ENCODE measurements around the gene HACE1. TPM values are rescaled to one million over a fixed set of nuclear protein-coding genes. Genes with fewer than 3 reads are reported as not detected.
"Not testable (repeated sequence)": the region's sequence is repeated elsewhere in the genome, so short reads cannot be mapped to it uniquely, and the experiment has no call there.

The HACE1 gene
- total RNA-seq, 1 donor, result 16.6 TPM

GRCh38 chr6:104766595-104766994 lies 93.1 kb downstream of the HACE1 start:
- no peaks in the 10 kb centered on the region for H3K36me3 ChIP-seq (ENCODE audit: insufficient read depth, low read length)
- H3K4me2 ChIP-seq (ENCODE audit: insufficient read depth, low read length), result no peak overlapping the region
- no peaks in the 10 kb centered on the region for H3K27me3 ChIP-seq (ENCODE audit: insufficient read depth, low read length)
- H3K4me1 ChIP-seq (ENCODE audit: insufficient read depth, low read length), result no peaks in the 10 kb centered on the region
- no peaks in the 10 kb centered on the region for H3K9me3 ChIP-seq (ENCODE audit: low read depth, low read length)
- H4K20me1 ChIP-seq (ENCODE audit: insufficient read depth, low read length), result no peaks in the 10 kb centered on the region
- TF ChIP-seq, protein P1, sequence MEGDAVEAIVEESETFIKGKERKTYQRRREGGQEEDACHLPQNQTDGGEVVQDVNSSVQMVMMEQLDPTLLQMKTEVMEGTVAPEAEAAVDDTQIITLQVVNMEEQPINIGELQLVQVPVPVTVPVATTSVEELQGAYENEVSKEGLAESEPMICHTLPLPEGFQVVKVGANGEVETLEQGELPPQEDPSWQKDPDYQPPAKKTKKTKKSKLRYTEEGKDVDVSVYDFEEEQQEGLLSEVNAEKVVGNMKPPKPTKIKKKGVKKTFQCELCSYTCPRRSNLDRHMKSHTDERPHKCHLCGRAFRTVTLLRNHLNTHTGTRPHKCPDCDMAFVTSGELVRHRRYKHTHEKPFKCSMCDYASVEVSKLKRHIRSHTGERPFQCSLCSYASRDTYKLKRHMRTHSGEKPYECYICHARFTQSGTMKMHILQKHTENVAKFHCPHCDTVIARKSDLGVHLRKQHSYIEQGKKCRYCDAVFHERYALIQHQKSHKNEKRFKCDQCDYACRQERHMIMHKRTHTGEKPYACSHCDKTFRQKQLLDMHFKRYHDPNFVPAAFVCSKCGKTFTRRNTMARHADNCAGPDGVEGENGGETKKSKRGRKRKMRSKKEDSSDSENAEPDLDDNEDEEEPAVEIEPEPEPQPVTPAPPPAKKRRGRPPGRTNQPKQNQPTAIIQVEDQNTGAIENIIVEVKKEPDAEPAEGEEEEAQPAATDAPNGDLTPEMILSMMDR (IDR thresholded peaks at IDR 0.05; ENCODE audit: extremely low read depth, low read depth, low read length), result no peak
- H3K4me3 ChIP-seq (ENCODE audit: insufficient read depth, low read length), result no peak overlapping the region
- H2AFZ ChIP-seq (ENCODE audit: low read length), result no peak overlapping the region
- no peaks in the 10 kb centered on the region for H3K79me2 ChIP-seq (ENCODE audit: insufficient read depth, low read length)
- H3K27ac ChIP-seq (ENCODE audit: low read depth, low read length), result no peak overlapping the region
- DNase-seq (ENCODE audit: insufficient read length, low spot score, missing footprints), result no peak

- no peak overlapping the region for H3K4me2 ChIP-seq (ENCODE audit: insufficient read depth, low read length)
- no peaks in the 10 kb centered on the region for H4K20me1 ChIP-seq (ENCODE audit: insufficient read depth, low read length)
- no peak overlapping the region for H3K27ac ChIP-seq (ENCODE audit: low read depth, low read length)
- H3K9me3 ChIP-seq (ENCODE audit: low read depth, low read length), result no peaks in the 10 kb centered on the region
- H3K4me1 ChIP-seq (ENCODE audit: insufficient read depth, low read length), result no peaks in the 10 kb centered on the region
- DNase-seq (ENCODE audit: insufficient read length, low spot score, missing footprints), result no peak
- no peaks in the 10 kb centered on the region for H3K79me2 ChIP-seq (ENCODE audit: insufficient read depth, low read length)
- H3K36me3 ChIP-seq (ENCODE audit: insufficient read depth, low read length), result no peaks in the 10 kb centered on the region
- TF ChIP-seq, protein P1 (IDR thresholded peaks at IDR 0.05; ENCODE audit: extremely low read depth, low read depth, low read length), result no peak
- no peaks in the 10 kb centered on the region for H3K27me3 ChIP-seq (ENCODE audit: insufficient read depth, low read length)
- no peak overlapping the region for H2AFZ ChIP-seq (ENCODE audit: low read length)
- H3K4me3 ChIP-seq (ENCODE audit: insufficient read depth, low read length), result no peak overlapping the region
Measured at GRCh38 chr6:104754788-104755409, 104.8 kb downstream of the HACE1 start.

DNA sequence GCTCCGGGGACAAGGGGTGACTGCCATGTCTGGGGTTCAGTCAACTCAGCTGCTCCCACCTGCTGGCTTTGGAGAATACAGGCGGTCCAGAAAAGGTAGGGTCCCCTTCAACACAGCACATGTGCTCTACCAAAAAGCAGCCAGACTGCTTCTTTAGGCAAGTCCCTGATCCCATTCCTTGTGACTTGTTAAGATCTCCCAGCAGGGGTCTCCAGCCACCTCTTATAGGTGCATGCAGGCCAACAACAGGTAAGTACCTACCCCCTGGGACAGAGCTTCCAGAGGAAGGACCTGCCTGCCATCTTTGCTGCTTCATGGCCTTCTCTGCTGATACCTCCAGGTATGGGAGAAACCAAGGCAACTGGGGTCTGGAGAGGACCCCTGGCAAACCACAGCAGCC lies 106.5 kb downstream of the HACE1 start:
- H3K36me3 ChIP-seq (ENCODE audit: insufficient read depth, low read length), result no peaks in the 10 kb centered on the region
- H3K4me1 ChIP-seq (ENCODE audit: insufficient read depth, low read length), result no peaks in the 10 kb centered on the region
- H4K20me1 ChIP-seq (ENCODE audit: insufficient read depth, low read length), result no peaks in the 10 kb centered on the region
- no peak overlapping the region for H3K27ac ChIP-seq (ENCODE audit: low read depth, low read length)
- no peaks in the 10 kb centered on the region for H3K79me2 ChIP-seq (ENCODE audit: insufficient read depth, low read length)
- no peak overlapping the region for H2AFZ ChIP-seq (ENCODE audit: low read length)
- no peak overlapping the region for H3K4me3 ChIP-seq (ENCODE audit: insufficient read depth, low read length)
- no peak for DNase-seq (ENCODE audit: insufficient read length, low spot score, missing footprints)
- H3K27me3 ChIP-seq (ENCODE audit: insufficient read depth, low read length), result no peaks in the 10 kb centered on the region
- TF ChIP-seq, protein P1 (IDR thresholded peaks at IDR 0.05; ENCODE audit: extremely low read depth, low read depth, low read length), result no peak
- no peak overlapping the region for H3K4me2 ChIP-seq (ENCODE audit: insufficient read depth, low read length)
- H3K9me3 ChIP-seq (ENCODE audit: low read depth, low read length), result no peaks in the 10 kb centered on the region

DNA sequence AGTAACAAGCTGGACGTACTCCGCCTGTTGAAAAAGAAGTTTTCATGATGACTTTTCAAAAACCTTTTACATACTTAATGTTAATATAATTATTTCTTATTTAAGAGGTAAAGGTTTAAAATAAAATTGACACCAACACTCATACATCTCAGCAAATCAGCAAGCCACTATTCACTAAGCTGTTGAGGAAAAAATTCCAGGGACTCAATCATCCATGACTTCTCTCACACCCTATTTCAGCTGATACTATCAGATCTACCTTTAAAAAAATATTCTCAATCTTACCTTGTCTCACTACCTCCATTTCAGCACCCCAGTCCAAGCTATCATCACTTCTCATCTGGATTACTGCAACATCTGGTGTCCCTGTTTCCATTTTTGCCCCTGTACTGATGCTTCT lies 109.3 kb downstream of the HACE1 start:
- H3K4me2 ChIP-seq (ENCODE audit: insufficient read depth, low read length), result no peak overlapping the region
- H4K20me1 ChIP-seq (ENCODE audit: insufficient read depth, low read length), result no peaks in the 10 kb centered on the region
- no peak overlapping the region for H3K27ac ChIP-seq (ENCODE audit: low read depth, low read length)
- no peaks in the 10 kb centered on the region for H3K4me1 ChIP-seq (ENCODE audit: insufficient read depth, low read length)
- no peak overlapping the region for H3K4me3 ChIP-seq (ENCODE audit: insufficient read depth, low read length)
- no peaks in the 10 kb centered on the region for H3K27me3 ChIP-seq (ENCODE audit: insufficient read depth, low read length)
- DNase-seq (ENCODE audit: insufficient read length, low spot score, missing footprints), result no peak
- H3K79me2 ChIP-seq (ENCODE audit: insufficient read depth, low read length), result no peaks in the 10 kb centered on the region
- H2AFZ ChIP-seq (ENCODE audit: low read length), result no peak overlapping the region
- no peaks in the 10 kb centered on the region for H3K9me3 ChIP-seq (ENCODE audit: low read depth, low read length)
- TF ChIP-seq, protein P1 (IDR thresholded peaks at IDR 0.05; ENCODE audit: extremely low read depth, low read depth, low read length), result no peak
- no peaks in the 10 kb centered on the region for H3K36me3 ChIP-seq (ENCODE audit: insufficient read depth, low read length)

GRCh38 chr6:104739124-104739523 lies 120.6 kb downstream of the HACE1 start:
- not testable (repeated sequence) for H3K9me3 ChIP-seq (ENCODE audit: low read depth, low read length); H2AFZ ChIP-seq (ENCODE audit: low read length); H4K20me1 ChIP-seq (ENCODE audit: insufficient read depth, low read length); H3K27me3 ChIP-seq (ENCODE audit: insufficient read depth, low read length); H3K27ac ChIP-seq (ENCODE audit: low read depth, low read length); H3K4me3 ChIP-seq (ENCODE audit: insufficient read depth, low read length); H3K4me2 ChIP-seq (ENCODE audit: insufficient read depth, low read length); H3K4me1 ChIP-seq (ENCODE audit: insufficient read depth, low read length); H3K79me2 ChIP-seq (ENCODE audit: insufficient read depth, low read length); H3K36me3 ChIP-seq (ENCODE audit: insufficient read depth, low read length); DNase-seq (ENCODE audit: insufficient read length, low spot score, missing footprints)

DNA sequence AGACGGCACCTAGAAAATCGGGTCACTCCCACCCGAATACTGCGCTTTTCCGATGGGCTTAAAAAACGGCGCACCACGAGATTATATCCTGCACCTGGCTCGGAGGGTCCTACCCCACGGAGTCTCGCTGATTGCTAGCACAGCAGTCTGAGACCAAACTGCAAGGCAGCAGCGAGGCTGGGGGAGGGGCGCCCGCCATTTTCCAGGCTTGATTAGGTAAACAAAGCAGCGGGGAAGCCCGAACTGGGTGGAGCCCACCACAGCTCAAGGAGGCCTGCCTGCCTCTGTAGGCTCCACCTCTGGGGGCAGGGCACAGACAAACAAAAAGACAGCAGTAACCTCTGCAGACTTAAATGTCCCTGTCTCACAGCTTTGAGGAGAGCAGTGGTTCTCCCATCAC lies 122.2 kb downstream of the HACE1 start:
- not testable (repeated sequence) for H4K20me1 ChIP-seq (ENCODE audit: insufficient read depth, low read length); H3K79me2 ChIP-seq (ENCODE audit: insufficient read depth, low read length); H3K36me3 ChIP-seq (ENCODE audit: insufficient read depth, low read length); H3K4me1 ChIP-seq (ENCODE audit: insufficient read depth, low read length); H3K4me3 ChIP-seq (ENCODE audit: insufficient read depth, low read length); H3K27ac ChIP-seq (ENCODE audit: low read depth, low read length); H3K27me3 ChIP-seq (ENCODE audit: insufficient read depth, low read length); H3K9me3 ChIP-seq (ENCODE audit: low read depth, low read length); H2AFZ ChIP-seq (ENCODE audit: low read length); H3K4me2 ChIP-seq (ENCODE audit: insufficient read depth, low read length); DNase-seq (ENCODE audit: insufficient read length, low spot score, missing footprints)

Data from osteoblast (primary cell).